ENCODE measurements around the gene NRSN1. TPM values are rescaled to one million over a fixed set of nuclear protein-coding genes. Genes with fewer than 3 reads are reported as not detected.

NRSN1 gene
- total RNA-seq, 1 donor from 2014 or later, result not detected

DNA sequence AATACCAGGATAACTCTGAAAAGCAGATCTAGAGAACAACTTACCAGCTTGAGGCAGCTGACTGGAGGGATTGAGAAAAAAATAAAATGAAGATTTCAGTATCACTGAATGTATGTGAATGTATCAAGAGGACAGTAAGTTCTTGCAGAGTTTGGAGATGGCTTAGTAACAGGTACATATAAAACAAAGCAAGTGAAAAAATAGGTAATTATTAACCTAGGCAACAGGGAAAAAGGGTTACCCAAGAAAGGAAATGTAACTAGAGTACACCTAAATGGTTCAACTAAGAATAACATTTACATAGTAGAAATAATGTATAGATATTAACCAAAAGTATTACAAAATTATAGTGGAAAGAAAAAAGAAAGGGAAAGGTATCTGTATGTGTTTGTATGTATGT is 67.3 kb downstream of the NRSN1 start:
- Mint-ChIP-seq H3K36me3 (ENCODE audit: low read depth, unreplicated experiment) (no peaks in the 10 kb centered on the region), H3K4me1 (ENCODE audit: unreplicated experiment) (no peaks in the 10 kb centered on the region), H3K9me3 (ENCODE audit: unreplicated experiment) (no peaks in the 10 kb centered on the region), H3K27me3 (ENCODE audit: unreplicated experiment) (peaks cover 2% of the 10 kb centered on the region), H3K4me3 (ENCODE audit: unreplicated experiment) (no peak overlapping the region), H3K27ac (ENCODE audit: unreplicated experiment) (no peak overlapping the region)
- TF ChIP-seq, protein P1, sequence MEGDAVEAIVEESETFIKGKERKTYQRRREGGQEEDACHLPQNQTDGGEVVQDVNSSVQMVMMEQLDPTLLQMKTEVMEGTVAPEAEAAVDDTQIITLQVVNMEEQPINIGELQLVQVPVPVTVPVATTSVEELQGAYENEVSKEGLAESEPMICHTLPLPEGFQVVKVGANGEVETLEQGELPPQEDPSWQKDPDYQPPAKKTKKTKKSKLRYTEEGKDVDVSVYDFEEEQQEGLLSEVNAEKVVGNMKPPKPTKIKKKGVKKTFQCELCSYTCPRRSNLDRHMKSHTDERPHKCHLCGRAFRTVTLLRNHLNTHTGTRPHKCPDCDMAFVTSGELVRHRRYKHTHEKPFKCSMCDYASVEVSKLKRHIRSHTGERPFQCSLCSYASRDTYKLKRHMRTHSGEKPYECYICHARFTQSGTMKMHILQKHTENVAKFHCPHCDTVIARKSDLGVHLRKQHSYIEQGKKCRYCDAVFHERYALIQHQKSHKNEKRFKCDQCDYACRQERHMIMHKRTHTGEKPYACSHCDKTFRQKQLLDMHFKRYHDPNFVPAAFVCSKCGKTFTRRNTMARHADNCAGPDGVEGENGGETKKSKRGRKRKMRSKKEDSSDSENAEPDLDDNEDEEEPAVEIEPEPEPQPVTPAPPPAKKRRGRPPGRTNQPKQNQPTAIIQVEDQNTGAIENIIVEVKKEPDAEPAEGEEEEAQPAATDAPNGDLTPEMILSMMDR (IDR thresholded peaks at IDR 0.05; ENCODE audit: unreplicated experiment), result no peak
- no peak for DNase-seq (ENCODE audit: low spot score)

DNA sequence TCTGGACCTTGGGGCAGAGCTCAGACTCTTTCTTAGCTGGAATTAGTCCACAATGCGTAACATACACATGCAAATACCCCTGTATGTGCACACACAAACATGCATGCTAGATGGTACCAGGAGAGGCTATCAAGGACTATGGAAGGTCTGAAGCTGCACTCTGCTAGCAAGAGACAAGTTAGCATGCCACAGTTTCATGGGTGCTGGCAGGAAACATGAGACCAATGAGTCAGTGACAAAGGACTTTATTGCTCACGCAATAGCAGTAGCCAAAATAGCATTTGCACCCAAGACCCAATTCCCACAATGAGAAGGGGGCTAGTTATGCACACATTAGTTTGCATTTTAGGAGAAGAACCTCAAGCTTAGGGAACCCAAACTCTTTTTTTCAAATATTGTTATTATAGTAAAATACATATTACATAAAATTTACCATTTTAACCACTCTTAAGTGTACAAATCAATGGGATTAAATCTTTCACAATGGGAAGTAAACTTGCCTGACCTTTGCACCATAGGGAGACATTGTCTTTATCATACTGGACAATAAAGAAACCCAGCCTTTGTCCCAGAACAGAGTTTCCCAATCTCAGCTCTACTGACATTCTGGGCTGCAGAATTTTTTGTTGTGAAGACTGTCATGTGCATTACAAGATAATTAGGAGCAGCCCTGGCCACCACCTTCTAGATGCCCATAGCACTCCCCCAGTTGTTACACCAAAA is 69.1 kb downstream of the NRSN1 start:
- TF ChIP-seq, protein P1 (IDR thresholded peaks at IDR 0.05; ENCODE audit: unreplicated experiment), result no peak
- no peak overlapping the region for H3K4me3 Mint-ChIP-seq (ENCODE audit: unreplicated experiment)
- H3K27ac Mint-ChIP-seq (ENCODE audit: unreplicated experiment), result no peak overlapping the region
- no peak for DNase-seq (ENCODE audit: low spot score)
- no peaks in the 10 kb centered on the region for H3K4me1 Mint-ChIP-seq (ENCODE audit: unreplicated experiment)
- peaks cover 2% of the 10 kb centered on the region for H3K27me3 Mint-ChIP-seq (ENCODE audit: unreplicated experiment)
- no peaks in the 10 kb centered on the region for H3K9me3 Mint-ChIP-seq (ENCODE audit: unreplicated experiment)
- no peaks in the 10 kb centered on the region for H3K36me3 Mint-ChIP-seq (ENCODE audit: low read depth, unreplicated experiment)

DNA sequence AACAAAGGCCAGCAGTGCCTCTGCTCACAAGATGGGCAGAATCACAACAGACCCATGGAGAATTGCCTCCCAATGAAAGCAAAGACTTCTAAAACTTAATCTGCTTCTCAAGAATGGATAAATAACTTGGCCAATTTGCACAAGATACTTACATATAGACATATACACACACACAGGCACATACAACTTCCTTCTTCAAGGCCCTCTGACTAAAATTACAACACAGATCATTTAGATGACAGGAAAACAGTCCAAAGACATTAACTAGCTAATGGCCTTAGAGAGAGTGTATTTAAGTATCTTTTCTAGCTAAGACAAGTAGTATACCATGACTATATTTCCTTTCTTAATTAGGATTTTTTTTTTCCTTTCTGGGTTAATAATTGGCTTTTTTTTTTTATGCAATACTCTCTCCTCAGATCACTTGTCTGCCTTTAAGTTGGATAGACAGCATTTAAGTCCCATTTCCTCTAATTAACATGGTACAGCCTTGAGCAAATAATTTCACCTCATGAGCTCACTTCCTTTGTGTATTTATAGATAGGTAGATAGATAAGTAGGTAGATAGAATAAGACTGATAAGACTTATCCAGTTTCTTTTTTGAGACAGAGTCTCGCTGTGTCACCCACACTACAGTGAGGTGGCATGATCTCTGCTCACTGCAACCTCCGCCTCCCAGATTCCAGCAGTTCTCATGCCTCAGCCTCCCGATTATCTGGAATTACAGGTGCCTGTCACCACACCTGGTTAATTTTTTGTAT is 70.0 kb downstream of the NRSN1 start:
- TF ChIP-seq, protein P1 (IDR thresholded peaks at IDR 0.05; ENCODE audit: unreplicated experiment), result no peak
- H3K27ac Mint-ChIP-seq (ENCODE audit: unreplicated experiment), result no peak overlapping the region
- no peak overlapping the region for H3K4me3 Mint-ChIP-seq (ENCODE audit: unreplicated experiment)

More for the DNA sequence above, 70.0 kb downstream of the NRSN1 start:
- no peaks in the 10 kb centered on the region for H3K9me3 Mint-ChIP-seq (ENCODE audit: unreplicated experiment)
- no peaks in the 10 kb centered on the region for H3K4me1 Mint-ChIP-seq (ENCODE audit: unreplicated experiment)
- no peaks in the 10 kb centered on the region for H3K36me3 Mint-ChIP-seq (ENCODE audit: low read depth, unreplicated experiment)
- H3K27me3 Mint-ChIP-seq (ENCODE audit: unreplicated experiment), result peaks cover 2% of the 10 kb centered on the region
- no peak for DNase-seq (ENCODE audit: low spot score)

Other genes starting within 250 kb of the NRSN1 start
- 0.13 TPM for gene DCDC2, start 231.8 kb downstream of the NRSN1 start, total RNA-seq (ENCODE audit: unreplicated experiment)

Data from endothelial cell (in vitro differentiated cells).